Neural progenitor cell (in vitro differentiated cells): ENCODE measurements around the gene NUDT1. TPM values are rescaled to one million over a fixed set of nuclear protein-coding genes. Genes with fewer than 3 reads are reported as not detected.

Experiments used
- DNase-seq: peaks from one replicate; pipeline ENCODE4 v3.0.0-alpha.2; 2016; ENCODE audit warnings: low spot score
- H2AFZ ChIP-seq: fragments of 200-600 bp; sonication (generic); replicated peaks from 2 replicates; pipeline ENCODE4 v1.6.1; 2016; ENCODE audit warnings: antibody characterized with exemption
- H3F3A ChIP-seq: fragments of 200-600 bp; sonication (generic); 2 replicates; pipeline ENCODE4 v1.6.1; 2016; ENCODE audit warnings: antibody characterized with exemption, low read depth
- H3K27ac ChIP-seq: fragments of 200-600 bp; sonication (generic); 2 replicates; pipeline ENCODE4 v1.5.1; 2016; ENCODE audit warnings: mild to moderate bottlenecking
- H3K27me3 ChIP-seq: fragments of 200-600 bp; sonication (generic); 2 replicates; pipeline ENCODE4 v1.6.1; 2016; ENCODE audit warnings: mild to moderate bottlenecking, moderate library complexity
- H3K36me3 ChIP-seq: fragments of 200-600 bp; sonication (generic); 2 replicates; pipeline ENCODE4 v1.5.1; 2016
- H3K4me1 ChIP-seq: fragments of 200-600 bp; sonication (generic); 2 replicates; pipeline ENCODE4 v1.6.1; 2016; ENCODE audit warnings: mixed run types
- H3K4me2 ChIP-seq: fragments of 200-600 bp; sonication (generic); 2 replicates; pipeline ENCODE4 v1.6.1; 2016
- H3K4me3 ChIP-seq: fragments of 200-600 bp; sonication (generic); 2 replicates; pipeline ENCODE4 v1.5.1; 2016
- H3K79me2 ChIP-seq: fragments of 200-600 bp; sonication (generic); 2 replicates; pipeline ENCODE4 v1.6.1; 2016; ENCODE audit warnings: low read depth
- H3K9ac ChIP-seq: fragments of 200-600 bp; sonication (generic); 2 replicates; pipeline ENCODE4 v1.6.1; 2016
- H3K9me3 ChIP-seq: fragments of 200-600 bp; sonication (generic); 2 replicates; pipeline ENCODE4 v1.5.1; 2016; ENCODE audit warnings: low read depth
- H4K20me1 ChIP-seq: fragments of 200-600 bp; sonication (generic); 2 replicates; pipeline ENCODE4 v1.6.1; 2016; ENCODE audit warnings: low read depth
- H3K27ac Mint-ChIP-seq: 3 replicates; pipeline ENCODE4 v1.8.0; 2021; ENCODE audit warnings: mixed read lengths
- H3K27me3 Mint-ChIP-seq: 2 replicates; pipeline ENCODE4 v1.8.0; 2022; ENCODE audit warnings: low read depth, mild to moderate bottlenecking, inconsistent platforms, moderate library complexity, mixed read lengths; ENCODE audit not compliant: insufficient read depth
- H3K36me3 Mint-ChIP-seq: 3 replicates; pipeline ENCODE4 v1.8.0; 2021; ENCODE audit warnings: mixed read lengths
- H3K4me1 Mint-ChIP-seq: 3 replicates; pipeline ENCODE4 v1.8.0; 2021; ENCODE audit warnings: mixed read lengths
- H3K4me3 Mint-ChIP-seq: 3 replicates; pipeline ENCODE4 v1.8.0; 2021; ENCODE audit warnings: mild to moderate bottlenecking, moderate library complexity, mixed read lengths
- H3K9me3 Mint-ChIP-seq: 3 replicates; pipeline ENCODE4 v1.8.0; 2020; ENCODE audit warnings: mixed read lengths
- EZH2 ChIP-seq: fragments of 200-600 bp; sonication (generic); IDR thresholded peaks from 2 replicates; pipeline ENCODE4 v1.6.1; 2017; ENCODE audit warnings: antibody characterized with exemption, mild to moderate bottlenecking, moderate library complexity
- EZH2phosphoT487 ChIP-seq: fragments of 200-600 bp; sonication (generic); IDR thresholded peaks from 2 replicates; pipeline ENCODE4 v1.6.1; 2017; ENCODE audit warnings: antibody characterized with exemption
- total RNA-seq: library from RNA; depleted of rRNA; stranded (reverse); fragments of >200 nt; gene quantifications from 2 replicates; pipeline ENCODE4 v1.2.3, GENCODE V29; 2015; ENCODE audit warnings: low replicate concordance
- TF ChIP-seq, protein P1 (sequence below): fragments of 200-600 bp; sonication (generic); IDR thresholded peaks from 2 replicates; pipeline ENCODE4 v1.5.1; 2017; ENCODE audit warnings: antibody characterized with exemption, mild to moderate bottlenecking

Gene NUDT1
- total RNA-seq, 1 donor from 2014 or later, result 29.6 TPM

DNA sequence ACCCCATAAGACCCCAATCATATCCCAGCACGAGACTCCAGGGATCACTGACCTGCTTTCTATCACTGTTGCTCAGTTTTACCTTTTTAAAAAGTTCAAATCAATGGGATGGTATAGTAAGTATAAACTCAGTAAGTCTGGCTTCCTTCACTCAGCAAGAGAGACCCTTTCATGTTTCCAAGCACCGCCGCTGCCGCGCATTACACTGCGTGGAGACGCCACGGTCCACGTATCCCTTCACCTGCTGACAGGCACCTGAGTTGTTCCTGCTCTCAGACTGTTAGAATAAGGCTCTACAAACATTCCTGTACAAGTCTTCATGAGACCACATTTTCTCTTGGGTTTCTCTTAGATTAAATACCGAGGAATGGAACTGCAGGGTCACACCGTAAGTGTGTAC, 37.6 kb upstream of the NUDT1 start:
- DNase-seq, result no peak
- H3K27me3 ChIP-seq, result no peaks in the 10 kb centered on the region
- H3K4me2 ChIP-seq, result no peak overlapping the region
- H3K79me2 ChIP-seq, result no peaks in the 10 kb centered on the region
- TF ChIP-seq EZH2phosphoT487 (no peak), EZH2 (no peak)
- TF ChIP-seq, protein P1, sequence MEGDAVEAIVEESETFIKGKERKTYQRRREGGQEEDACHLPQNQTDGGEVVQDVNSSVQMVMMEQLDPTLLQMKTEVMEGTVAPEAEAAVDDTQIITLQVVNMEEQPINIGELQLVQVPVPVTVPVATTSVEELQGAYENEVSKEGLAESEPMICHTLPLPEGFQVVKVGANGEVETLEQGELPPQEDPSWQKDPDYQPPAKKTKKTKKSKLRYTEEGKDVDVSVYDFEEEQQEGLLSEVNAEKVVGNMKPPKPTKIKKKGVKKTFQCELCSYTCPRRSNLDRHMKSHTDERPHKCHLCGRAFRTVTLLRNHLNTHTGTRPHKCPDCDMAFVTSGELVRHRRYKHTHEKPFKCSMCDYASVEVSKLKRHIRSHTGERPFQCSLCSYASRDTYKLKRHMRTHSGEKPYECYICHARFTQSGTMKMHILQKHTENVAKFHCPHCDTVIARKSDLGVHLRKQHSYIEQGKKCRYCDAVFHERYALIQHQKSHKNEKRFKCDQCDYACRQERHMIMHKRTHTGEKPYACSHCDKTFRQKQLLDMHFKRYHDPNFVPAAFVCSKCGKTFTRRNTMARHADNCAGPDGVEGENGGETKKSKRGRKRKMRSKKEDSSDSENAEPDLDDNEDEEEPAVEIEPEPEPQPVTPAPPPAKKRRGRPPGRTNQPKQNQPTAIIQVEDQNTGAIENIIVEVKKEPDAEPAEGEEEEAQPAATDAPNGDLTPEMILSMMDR, result no peak
- H3K4me3 Mint-ChIP-seq, result no peak overlapping the region
- peaks cover 24% of the 10 kb centered on the region for H3K4me1 Mint-ChIP-seq
- H3K27ac ChIP-seq, result no peak overlapping the region
- H3F3A ChIP-seq, result no peaks in the 10 kb centered on the region
- no peak overlapping the region for H3K9ac ChIP-seq
- H3K36me3 Mint-ChIP-seq, result peaks cover 19% of the 10 kb centered on the region
- H3K4me1 ChIP-seq, result no peaks in the 10 kb centered on the region
- H3K9me3 ChIP-seq, result no peaks in the 10 kb centered on the region
- H4K20me1 ChIP-seq, result peaks cover 26% of the 10 kb centered on the region
- H3K27me3 Mint-ChIP-seq, result no peaks in the 10 kb centered on the region
- H2AFZ ChIP-seq, result no peak overlapping the region
- no peak overlapping the region for H3K27ac Mint-ChIP-seq
- no peak overlapping the region for H3K4me3 ChIP-seq
- no peaks in the 10 kb centered on the region for H3K36me3 ChIP-seq
- H3K9me3 Mint-ChIP-seq, result no peaks in the 10 kb centered on the region

- no peaks in the 10 kb centered on the region for H3K79me2 ChIP-seq
- Mint-ChIP-seq H3K9me3 (no peaks in the 10 kb centered on the region), H3K36me3 (peaks cover 17% of the 10 kb centered on the region), H3K4me3 (no peak overlapping the region), H3K27ac (no peak overlapping the region), H3K27me3 (no peaks in the 10 kb centered on the region), H3K4me1 (peaks cover 23% of the 10 kb centered on the region)
- H3K9me3 ChIP-seq, result no peaks in the 10 kb centered on the region
- H3F3A ChIP-seq, result no peaks in the 10 kb centered on the region
- no peak overlapping the region for H3K9ac ChIP-seq
- no peaks in the 10 kb centered on the region for H3K27me3 ChIP-seq
- no peak overlapping the region for H3K27ac ChIP-seq
- H3K4me2 ChIP-seq, result no peak overlapping the region
- no peak for TF ChIP-seq EZH2phosphoT487
- TF ChIP-seq, protein P1, result no peak
- no peak for TF ChIP-seq EZH2
- no peak overlapping the region for H2AFZ ChIP-seq
- H3K4me3 ChIP-seq, result no peak overlapping the region
- no peak for DNase-seq
- no peaks in the 10 kb centered on the region for H3K4me1 ChIP-seq
- peaks cover 31% of the 10 kb centered on the region for H4K20me1 ChIP-seq
- no peaks in the 10 kb centered on the region for H3K36me3 ChIP-seq
Measured at GRCh38 chr7:2205036-2205780, 36.8 kb upstream of the NUDT1 start.

GRCh38 chr7:2208712-2209111, 33.3 kb upstream of the NUDT1 start:
- Histone ChIP-seq H3K27me3 (no peaks in the 10 kb centered on the region), H3K4me3 (no peak overlapping the region), H3K27ac (no peak overlapping the region), H3K36me3 (no peaks in the 10 kb centered on the region), H3F3A (no peaks in the 10 kb centered on the region), H3K4me2 (no peak overlapping the region), H3K9ac (no peak overlapping the region), H3K79me2 (no peaks in the 10 kb centered on the region), H3K4me1 (no peaks in the 10 kb centered on the region), H4K20me1 (peaks cover 23% of the 10 kb centered on the region), H3K9me3 (no peaks in the 10 kb centered on the region), H2AFZ (no peak overlapping the region)
- H3K4me1 Mint-ChIP-seq, result peaks cover 9% of the 10 kb centered on the region
- peaks cover 22% of the 10 kb centered on the region for H3K36me3 Mint-ChIP-seq
- DNase-seq, result no peak
- no peaks in the 10 kb centered on the region for H3K27me3 Mint-ChIP-seq
- TF ChIP-seq EZH2 (no peak), EZH2phosphoT487 (no peak)
- TF ChIP-seq, protein P1, result no peak
- H3K9me3 Mint-ChIP-seq, result no peaks in the 10 kb centered on the region
- no peak overlapping the region for H3K27ac Mint-ChIP-seq
- peak overlapping the region; percentile 64 for H3K4me3 Mint-ChIP-seq
